HL-60 (cell line): Measurements from ENCODE around the gene PTDSS2.

ENCODE experiments used
- CTCF ChIP-seq: IDR thresholded peaks from one replicate; pipeline ENCODE4 v1.5.1; 2011; ENCODE audit warnings: low read length, control low read depth, inconsistent platforms; ENCODE audit not compliant: insufficient read depth
- GABPA ChIP-seq: IDR thresholded peaks from 2 replicates; pipeline ENCODE4 v1.6.1; 2012; ENCODE audit warnings: low read depth
- POLR2AphosphoS5 ChIP-seq: IDR thresholded peaks from 2 replicates; pipeline ENCODE4 v1.6.1; 2012; ENCODE audit warnings: low read depth
- TF ChIP-seq, protein P1 (sequence below): IDR thresholded peaks from 2 replicates; pipeline ENCODE4 v1.6.1; 2012; ENCODE audit warnings: low read depth; ENCODE audit not compliant: insufficient replicate concordance

DNA sequence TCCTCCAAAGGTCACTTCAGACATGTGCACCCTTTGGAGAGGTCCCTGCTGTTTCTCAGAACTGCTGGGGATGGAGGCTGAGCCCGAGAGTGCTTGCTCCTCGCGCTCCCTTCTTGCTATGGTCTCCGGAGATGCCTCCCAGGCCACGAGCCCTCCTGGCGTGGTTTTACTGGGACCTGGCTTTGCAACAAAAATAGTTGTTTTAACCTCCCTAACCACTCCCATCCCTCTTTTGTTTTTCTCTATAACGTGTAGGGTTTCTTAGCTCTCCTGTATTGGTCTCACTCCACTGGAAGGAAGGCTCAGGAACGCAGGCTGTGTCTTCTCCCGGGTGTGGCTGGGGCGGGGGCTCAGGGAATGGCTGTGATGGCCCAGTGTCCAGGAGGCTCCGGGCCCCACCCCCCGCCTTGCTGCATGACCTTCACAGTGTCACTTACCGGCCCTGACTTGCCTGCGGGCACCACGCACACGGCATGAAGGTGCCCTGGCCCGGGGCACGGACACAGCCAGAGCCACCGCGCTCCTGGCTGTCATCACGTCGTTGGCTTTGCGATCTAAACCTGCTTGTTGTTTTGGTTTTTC lies 5.6 kb downstream of the PTDSS2 start:
- TF ChIP-seq, protein P1, sequence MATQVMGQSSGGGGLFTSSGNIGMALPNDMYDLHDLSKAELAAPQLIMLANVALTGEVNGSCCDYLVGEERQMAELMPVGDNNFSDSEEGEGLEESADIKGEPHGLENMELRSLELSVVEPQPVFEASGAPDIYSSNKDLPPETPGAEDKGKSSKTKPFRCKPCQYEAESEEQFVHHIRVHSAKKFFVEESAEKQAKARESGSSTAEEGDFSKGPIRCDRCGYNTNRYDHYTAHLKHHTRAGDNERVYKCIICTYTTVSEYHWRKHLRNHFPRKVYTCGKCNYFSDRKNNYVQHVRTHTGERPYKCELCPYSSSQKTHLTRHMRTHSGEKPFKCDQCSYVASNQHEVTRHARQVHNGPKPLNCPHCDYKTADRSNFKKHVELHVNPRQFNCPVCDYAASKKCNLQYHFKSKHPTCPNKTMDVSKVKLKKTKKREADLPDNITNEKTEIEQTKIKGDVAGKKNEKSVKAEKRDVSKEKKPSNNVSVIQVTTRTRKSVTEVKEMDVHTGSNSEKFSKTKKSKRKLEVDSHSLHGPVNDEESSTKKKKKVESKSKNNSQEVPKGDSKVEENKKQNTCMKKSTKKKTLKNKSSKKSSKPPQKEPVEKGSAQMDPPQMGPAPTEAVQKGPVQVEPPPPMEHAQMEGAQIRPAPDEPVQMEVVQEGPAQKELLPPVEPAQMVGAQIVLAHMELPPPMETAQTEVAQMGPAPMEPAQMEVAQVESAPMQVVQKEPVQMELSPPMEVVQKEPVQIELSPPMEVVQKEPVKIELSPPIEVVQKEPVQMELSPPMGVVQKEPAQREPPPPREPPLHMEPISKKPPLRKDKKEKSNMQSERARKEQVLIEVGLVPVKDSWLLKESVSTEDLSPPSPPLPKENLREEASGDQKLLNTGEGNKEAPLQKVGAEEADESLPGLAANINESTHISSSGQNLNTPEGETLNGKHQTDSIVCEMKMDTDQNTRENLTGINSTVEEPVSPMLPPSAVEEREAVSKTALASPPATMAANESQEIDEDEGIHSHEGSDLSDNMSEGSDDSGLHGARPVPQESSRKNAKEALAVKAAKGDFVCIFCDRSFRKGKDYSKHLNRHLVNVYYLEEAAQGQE, result no peak
- TF ChIP-seq CTCF (no peak), GABPA (no peak), POLR2AphosphoS5 (no peak)
